ENCODE measurements around the gene LRCH4.

DNA sequence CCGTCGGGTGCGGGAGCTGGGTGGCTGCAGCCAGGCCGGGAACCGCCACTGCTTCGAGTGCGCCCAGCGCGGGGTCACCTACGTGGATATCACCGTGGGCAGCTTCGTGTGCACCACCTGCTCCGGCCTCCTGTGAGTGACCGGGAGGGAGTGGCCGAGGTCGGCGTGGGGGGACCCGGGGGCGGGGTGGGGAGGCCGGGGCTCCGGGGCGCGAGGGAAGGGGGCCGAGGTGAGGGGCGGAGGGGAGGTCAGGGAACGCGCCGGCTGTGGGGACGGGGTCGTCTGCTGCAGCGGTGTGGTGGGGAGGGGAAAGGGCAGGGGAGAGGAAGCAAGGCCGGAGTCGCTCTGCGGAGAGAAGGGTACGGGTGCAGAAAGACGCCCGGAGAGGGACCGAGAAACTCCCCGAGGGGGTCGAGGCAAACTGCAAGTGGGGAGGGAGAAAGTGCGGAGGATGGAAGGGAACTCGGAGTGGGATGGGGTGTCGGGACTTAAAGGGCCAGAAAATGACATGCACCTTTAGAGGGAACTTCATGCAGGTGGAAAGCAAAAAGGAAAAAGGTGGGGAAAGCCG is 46.4 kb downstream of the LRCH4 start:
- TF ChIP-seq EZH2 (IDR thresholded peaks at IDR 0.05) (no peak), POLR2AphosphoS5 (IDR thresholded peaks at IDR 0.05; ENCODE audit: borderline replicate concordance, low read depth, low read length) (no peak), FOXP2 (optimal IDR thresholded peaks at IDR 0.05; ENCODE audit: control extremely low read depth, extremely low read length, insufficient read depth) (no peak)

All from SK-N-MC (cell line).